Activated naive CD4-positive, alpha-beta T cell treated with anti-CD3 and anti-CD28 coated beads for 36 hours (primary cell): ENCODE measurements around the gene BICC1. TPM values are rescaled to one million over a fixed set of nuclear protein-coding genes. Genes with fewer than 3 reads are reported as not detected.
A peak's percentile ranks its signal among the peaks of the same experiment; 100 is the strongest.

ENCODE experiments used
- CTCF ChIA-PET: fragments of 350-600 bp; sonication (Branson Sonifier 250); formaldehyde crosslinking; loops from one replicate; lab custom pipeline; 2021; ENCODE audit warnings: antibody characterized with exemption; lab: Charles Lee
- DNase-seq: peaks from one replicate; pipeline ENCODE4 v3.0.0-alpha.2; 2020
- H3K27ac Mint-ChIP-seq: one replicate; pipeline ENCODE4 v1.8.0; 2021; ENCODE audit warnings: mild to moderate bottlenecking, mixed read lengths
- H3K27me3 Mint-ChIP-seq: one replicate; pipeline ENCODE4 v1.8.0; 2021; ENCODE audit warnings: low read depth, mixed read lengths
- H3K36me3 Mint-ChIP-seq: one replicate; pipeline ENCODE4 v1.8.0; 2021; ENCODE audit warnings: low read depth, mixed read lengths
- H3K4me1 Mint-ChIP-seq: one replicate; pipeline ENCODE4 v1.8.0; 2021; ENCODE audit warnings: low read depth, mixed read lengths
- H3K4me3 Mint-ChIP-seq: one replicate; pipeline ENCODE4 v1.8.0; 2021; ENCODE audit warnings: mild to moderate bottlenecking, moderate library complexity, mixed read lengths
- H3K9me3 Mint-ChIP-seq: one replicate; pipeline ENCODE4 v1.8.0; 2021; ENCODE audit warnings: mixed read lengths
- intact Hi-C: fragments of 100-400 bp; cut with micrococcal nuclease; formaldehyde crosslinking; loops from one replicate; pipeline ENCODE4 v1.15.1; 2023
- total RNA-seq, 2 experiments: library from RNA; stranded (reverse); gene quantifications; one replicate each; pipeline ENCODE4 v1.2.3, GENCODE V29; 2021

The BICC1 gene
- total RNA-seq, 2 experiments from 2014 or later: not detected

DNA sequence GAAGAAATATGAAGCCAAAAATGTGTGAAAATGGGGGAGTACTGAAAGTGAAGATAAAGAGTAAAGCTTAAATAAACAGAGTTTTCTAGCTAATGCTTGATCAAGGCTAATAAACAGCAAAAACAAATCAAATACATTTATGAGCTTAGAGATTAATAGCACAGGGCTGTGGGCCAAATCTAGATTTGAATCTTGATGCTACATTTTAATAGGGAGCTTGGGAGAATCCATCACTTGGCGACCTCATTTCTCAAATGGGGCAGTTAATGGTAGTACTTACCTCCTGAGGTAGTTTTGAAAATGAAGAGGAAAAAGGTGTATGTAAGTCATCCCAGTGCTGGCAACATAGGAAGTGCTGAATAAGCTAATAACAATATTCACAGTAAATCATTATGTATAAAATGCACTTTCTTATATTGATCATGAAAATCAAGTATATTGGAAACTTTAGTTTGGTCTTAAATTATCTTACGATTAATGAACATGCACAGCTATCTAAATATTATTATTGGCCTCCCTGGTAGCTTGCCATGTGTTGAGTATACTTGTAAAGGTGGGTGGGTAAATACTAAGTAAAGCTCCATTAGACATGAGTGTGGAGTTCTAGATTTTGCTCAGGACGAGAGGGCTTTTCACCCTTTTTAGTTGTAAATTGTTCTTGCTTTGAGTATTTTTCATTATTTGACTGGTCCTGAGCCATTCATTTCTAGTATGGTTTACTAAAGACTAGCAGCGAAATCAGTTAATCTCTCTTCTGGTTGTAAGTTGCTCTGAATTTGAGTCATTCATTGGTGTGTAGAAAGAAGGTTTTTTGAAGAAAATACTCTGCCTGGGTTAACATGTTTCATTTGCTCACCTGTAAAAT, 5.1 kb downstream of the BICC1 start:
- CTCF ChIA-PET: interaction anchor here (1.5 kb wide), 1 partner anchor 13 kb away, joined by 4 read pairs; no protein-coding TSS in a partner anchor
- intact Hi-C loops: loop anchor here (10.0 kb wide), 1 partner anchor 343 kb away; no protein-coding TSS in a partner anchor
- Mint-ChIP-seq H3K36me3 (no peaks in the 10 kb centered on the region), H3K9me3 (no peaks in the 10 kb centered on the region), H3K4me3 (no peak overlapping the region), H3K4me1 (peaks cover 5% of the 10 kb centered on the region), H3K27me3 (peaks cover 51% of the 10 kb centered on the region), H3K27ac (no peak overlapping the region)
- no peak for DNase-seq

DNA sequence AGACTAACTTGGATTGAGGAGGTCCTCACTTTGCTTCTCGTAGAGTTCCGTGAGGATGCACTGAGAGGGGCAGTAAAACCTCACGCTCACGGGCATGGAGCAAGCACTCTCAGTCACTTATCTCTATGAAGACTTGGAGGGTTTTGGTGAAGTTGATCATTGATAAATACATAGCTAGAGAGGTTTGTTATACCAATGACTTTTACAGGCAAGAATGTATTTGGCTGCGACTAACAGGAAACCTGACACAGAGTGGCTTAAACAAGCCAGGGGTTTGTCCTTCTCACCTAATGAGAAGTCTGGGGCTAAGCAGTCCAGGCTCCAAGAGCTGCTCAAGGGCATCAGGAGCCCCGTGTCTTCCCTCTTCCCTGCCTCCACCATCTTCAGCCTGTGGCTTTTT, 6.1 kb downstream of the BICC1 start:
- no peak overlapping the region for H3K4me3 Mint-ChIP-seq
- no peaks in the 10 kb centered on the region for H3K36me3 Mint-ChIP-seq
- DNase-seq: no peak
- H3K27ac Mint-ChIP-seq: no peak overlapping the region
- H3K9me3 Mint-ChIP-seq: no peaks in the 10 kb centered on the region
- peaks cover 48% of the 10 kb centered on the region for H3K27me3 Mint-ChIP-seq
- peaks cover 2% of the 10 kb centered on the region for H3K4me1 Mint-ChIP-seq
- CTCF ChIA-PET: interaction anchor here (1.5 kb wide), 1 partner anchor 12 kb away, joined by 4 read pairs; no protein-coding TSS in a partner anchor
- intact Hi-C loops: loop anchor here (10.0 kb wide), 1 partner anchor 344 kb away; no protein-coding TSS in a partner anchor

GRCh38 chr10:58529077-58529728, 16.5 kb downstream of the BICC1 start:
- no peak overlapping the region for H3K27ac Mint-ChIP-seq

DNA sequence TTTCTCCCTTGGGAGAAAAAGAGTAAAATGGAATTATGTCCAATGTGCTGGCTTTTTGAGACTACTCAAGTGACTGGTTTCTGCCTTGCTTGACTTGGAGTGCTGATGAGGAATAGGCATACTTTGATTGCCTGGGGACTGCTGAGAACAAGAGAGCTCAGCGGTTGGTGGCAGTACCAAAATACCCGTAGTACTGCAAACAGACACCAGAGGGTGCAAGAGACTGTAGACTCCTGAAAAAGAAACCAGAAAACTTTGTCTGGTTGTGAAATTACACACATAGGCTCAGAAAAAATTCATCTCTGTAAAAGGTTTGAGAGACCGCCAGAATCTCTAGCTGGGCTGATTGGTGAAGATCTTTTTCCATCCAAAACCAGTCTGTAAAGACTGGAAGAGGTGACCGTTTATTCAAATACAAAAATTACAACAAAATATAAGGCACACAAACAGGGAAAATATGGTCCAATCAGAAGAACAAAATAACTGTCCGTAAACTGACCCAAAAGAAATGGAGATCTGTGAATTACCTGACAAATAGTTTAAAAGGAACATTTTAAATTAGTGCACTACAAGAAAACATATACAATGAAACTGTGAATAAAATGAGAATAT, 18.5 kb downstream of the BICC1 start:
- Mint-ChIP-seq H3K27ac (no peak overlapping the region), H3K27me3 (peaks cover 20% of the 10 kb centered on the region), H3K9me3 (peaks cover 7% of the 10 kb centered on the region), H3K36me3 (no peaks in the 10 kb centered on the region), H3K4me1 (no peaks in the 10 kb centered on the region), H3K4me3 (no peak overlapping the region)
- intact Hi-C loops: loop anchor here (1.0 to 10.0 kb wide), 4 partner anchors 110 to 1091 kb away; no protein-coding TSS in a partner anchor
- peak; percentile 71 for DNase-seq
- CTCF ChIA-PET: interaction anchor here (0.6 to 1.5 kb wide), 12 partner anchors 13 to 1091 kb away, joined by 3 to 4 read pairs (median 3); no protein-coding TSS in a partner anchor

More at GRCh38 chr10:58529077-58529728, 16.5 kb downstream of the BICC1 start:
- no peaks in the 10 kb centered on the region for H3K4me1 Mint-ChIP-seq
- no peaks in the 10 kb centered on the region for H3K36me3 Mint-ChIP-seq
- no peak overlapping the region for H3K4me3 Mint-ChIP-seq
- intact Hi-C loops: loop anchor here (5.0 kb wide), 1 partner anchor 1067 kb away; no protein-coding TSS in a partner anchor
- DNase-seq: no peak
- CTCF ChIA-PET: interaction anchor here (0.9 to 1.3 kb wide), 2 partner anchors 112 to 230 kb away, joined by 3 to 5 read pairs; no protein-coding TSS in a partner anchor
- H3K27me3 Mint-ChIP-seq: peaks cover 17% of the 10 kb centered on the region
- H3K9me3 Mint-ChIP-seq: peaks cover 2% of the 10 kb centered on the region

- no peak for DNase-seq
- CTCF ChIA-PET: no interaction called here
- Mint-ChIP-seq H3K36me3 (no peaks in the 10 kb centered on the region), H3K9me3 (peaks cover 9% of the 10 kb centered on the region), H3K27me3 (peaks cover 19% of the 10 kb centered on the region), H3K27ac (no peak overlapping the region), H3K4me3 (no peak overlapping the region), H3K4me1 (no peaks in the 10 kb centered on the region)
- intact Hi-C loops: loop anchor here (10.0 kb wide), 1 partner anchor 699 kb away; no protein-coding TSS in a partner anchor
Measured at GRCh38 chr10:58535311-58535710, 22.6 kb downstream of the BICC1 start.

- H3K36me3 Mint-ChIP-seq: no peaks in the 10 kb centered on the region
- H3K27me3 Mint-ChIP-seq: no peaks in the 10 kb centered on the region
- CTCF ChIA-PET: no interaction called here
- H3K27ac Mint-ChIP-seq: no peak overlapping the region
- no peak for DNase-seq
- no peak overlapping the region for H3K4me3 Mint-ChIP-seq
- H3K4me1 Mint-ChIP-seq: no peaks in the 10 kb centered on the region
- peaks cover under 1% of the 10 kb centered on the region for H3K9me3 Mint-ChIP-seq
- intact Hi-C loops: no loop called here
Measured at GRCh38 chr10:58543141-58543540, 30.5 kb downstream of the BICC1 start.

DNA sequence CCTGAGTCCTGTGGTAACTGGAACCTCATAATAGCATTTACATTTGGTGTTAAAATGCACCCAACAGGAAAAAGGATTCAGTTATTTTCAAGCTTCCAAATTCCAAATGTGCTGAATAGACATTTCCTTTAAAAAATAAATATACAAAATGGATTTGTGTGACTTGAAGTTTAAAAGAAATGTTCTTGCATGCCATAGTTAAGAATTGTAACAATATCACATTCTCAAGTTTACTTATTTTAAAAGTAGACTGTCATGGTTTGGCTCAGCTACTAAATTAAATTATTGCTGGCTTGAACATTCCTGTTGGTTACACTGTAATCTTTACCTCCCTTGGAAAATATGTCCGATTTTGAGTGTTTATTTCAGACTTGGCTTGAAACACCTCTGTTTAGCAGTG, 31.5 kb downstream of the BICC1 start:
- no peaks in the 10 kb centered on the region for H3K27me3 Mint-ChIP-seq
- CTCF ChIA-PET: no interaction called here
- H3K36me3 Mint-ChIP-seq: no peaks in the 10 kb centered on the region
- intact Hi-C loops: no loop called here
- no peak for DNase-seq
- no peaks in the 10 kb centered on the region for H3K4me1 Mint-ChIP-seq
- no peak overlapping the region for H3K27ac Mint-ChIP-seq
- H3K4me3 Mint-ChIP-seq: no peak overlapping the region
- no peaks in the 10 kb centered on the region for H3K9me3 Mint-ChIP-seq

DNA sequence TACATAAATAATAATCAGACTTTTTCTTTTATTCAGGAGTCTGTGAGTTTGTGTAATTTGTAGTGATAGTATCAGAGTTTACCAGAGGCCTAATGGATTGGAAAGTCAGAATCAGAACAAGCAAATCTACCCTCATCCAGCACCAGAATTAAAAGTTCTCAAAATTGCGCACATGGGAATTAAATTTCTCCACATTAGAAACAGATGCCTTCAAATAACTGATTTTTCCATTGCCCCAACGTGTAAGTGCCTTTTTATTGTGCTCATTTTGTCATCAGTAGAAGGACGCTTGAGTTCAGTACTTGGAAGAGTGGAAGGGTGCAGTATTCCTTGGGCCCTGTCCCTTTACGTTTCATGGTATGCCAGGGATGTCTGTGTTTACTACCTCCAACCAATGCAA, 32.8 kb downstream of the BICC1 start:
- H3K4me3 Mint-ChIP-seq: no peak overlapping the region
- CTCF ChIA-PET: no interaction called here
- no peak for DNase-seq
- H3K36me3 Mint-ChIP-seq: no peaks in the 10 kb centered on the region
- intact Hi-C loops: no loop called here
- H3K4me1 Mint-ChIP-seq: no peaks in the 10 kb centered on the region
- no peaks in the 10 kb centered on the region for H3K27me3 Mint-ChIP-seq
- H3K9me3 Mint-ChIP-seq: no peaks in the 10 kb centered on the region
- no peak overlapping the region for H3K27ac Mint-ChIP-seq

DNA sequence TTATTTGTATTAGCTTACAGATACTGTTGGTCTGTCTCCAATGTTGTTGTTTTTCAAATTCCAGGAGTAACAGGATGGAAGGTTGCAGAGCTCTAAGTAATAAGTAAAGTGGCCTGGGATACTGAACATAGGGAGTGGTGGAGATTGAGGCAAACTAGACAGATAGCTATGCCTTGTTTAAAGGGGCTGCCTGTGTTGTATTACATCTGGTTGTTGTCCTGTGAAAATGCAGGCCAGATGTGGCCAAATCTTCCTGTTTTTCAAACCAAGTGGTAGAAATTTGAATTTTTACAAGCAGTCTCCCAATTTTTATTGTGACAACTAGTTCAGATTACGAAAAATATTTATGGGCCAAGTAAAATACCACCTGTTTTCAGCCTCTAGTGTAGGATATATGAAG, 33.5 kb downstream of the BICC1 start:
- no peak for DNase-seq
- no peaks in the 10 kb centered on the region for H3K9me3 Mint-ChIP-seq
- H3K27ac Mint-ChIP-seq: no peak overlapping the region
- CTCF ChIA-PET: no interaction called here
- H3K36me3 Mint-ChIP-seq: no peaks in the 10 kb centered on the region
- intact Hi-C loops: no loop called here
- no peaks in the 10 kb centered on the region for H3K4me1 Mint-ChIP-seq
- H3K27me3 Mint-ChIP-seq: no peaks in the 10 kb centered on the region
- H3K4me3 Mint-ChIP-seq: no peak overlapping the region

DNA sequence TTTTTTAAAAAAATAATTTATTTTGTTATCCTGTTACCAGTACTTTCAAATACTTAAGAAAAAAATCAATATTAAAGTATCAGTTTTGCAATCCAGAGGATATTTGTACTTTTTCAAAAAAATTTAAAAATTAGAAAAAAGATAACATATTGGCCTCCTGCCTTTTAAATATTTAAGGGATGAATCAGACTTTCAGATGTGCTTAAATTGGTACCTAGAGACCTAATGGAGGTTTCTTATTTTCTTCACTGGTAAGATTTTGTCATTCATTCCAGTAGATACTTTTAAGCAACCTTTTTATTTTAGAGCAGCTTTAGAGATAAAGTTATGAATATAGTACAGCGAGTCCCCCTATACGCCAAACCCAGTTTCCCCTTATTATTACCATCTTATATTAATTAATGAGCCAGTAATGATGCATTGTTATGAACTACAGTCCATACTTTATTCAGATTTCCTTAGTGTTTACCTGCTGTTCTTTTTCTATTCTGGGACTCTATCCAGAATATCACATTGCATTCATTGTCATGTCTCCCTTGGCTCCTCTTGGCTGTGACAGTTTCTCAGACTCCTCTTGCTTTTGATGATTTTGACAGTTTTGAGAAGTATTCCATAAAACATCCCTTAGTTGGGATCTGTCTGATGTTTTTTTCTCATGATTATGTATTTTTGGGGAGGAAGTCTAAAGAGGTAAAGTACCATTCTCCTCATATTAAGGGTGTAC, 34.2 kb downstream of the BICC1 start:
- Mint-ChIP-seq H3K4me1 (no peaks in the 10 kb centered on the region), H3K9me3 (no peaks in the 10 kb centered on the region), H3K27me3 (peaks cover 3% of the 10 kb centered on the region), H3K4me3 (no peak overlapping the region), H3K36me3 (no peaks in the 10 kb centered on the region), H3K27ac (no peak overlapping the region)
- DNase-seq: no peak
- intact Hi-C loops: no loop called here
- CTCF ChIA-PET: no interaction called here

- H3K4me3 Mint-ChIP-seq: no peak overlapping the region
- intact Hi-C loops: no loop called here
- DNase-seq: no peak
- no peaks in the 10 kb centered on the region for H3K4me1 Mint-ChIP-seq
- peaks cover 3% of the 10 kb centered on the region for H3K27me3 Mint-ChIP-seq
- H3K9me3 Mint-ChIP-seq: no peaks in the 10 kb centered on the region
- H3K27ac Mint-ChIP-seq: no peak overlapping the region
- CTCF ChIA-PET: no interaction called here
- H3K36me3 Mint-ChIP-seq: no peaks in the 10 kb centered on the region
Measured at GRCh38 chr10:58547963-58548362, 35.3 kb downstream of the BICC1 start.
